Thymus (tissue), 11 donors: ENCODE data around the gene ZNF567. TPM values are rescaled to one million over a fixed set of nuclear protein-coding genes. Genes with fewer than 3 reads are reported as not detected.
"Not testable (repeated sequence)": the region's sequence is repeated elsewhere in the genome, so short reads cannot be mapped to it uniquely, and the experiment has no call there.

Experiments used
- DNase-seq, 9 donors: peaks; one replicate each; pipeline ENCODE4 v3.0.0-alpha.2; 2013; ENCODE audit warnings: low spot score in 9 of 9, low read depth in 6 of 9, missing footprints in 1 of 9
- H3K27ac ChIP-seq, 2 donors: one replicate each; pipeline ENCODE4 v1.5.1; 2013; ENCODE audit warnings: control low read depth in 1 of 2, low read depth in 1 of 2, low read length in 1 of 2, mild to moderate bottlenecking in 1 of 2, moderate library complexity in 1 of 2
- H3K27me3 ChIP-seq, 2 donors: one replicate each; pipeline ENCODE4 v1.5.1; 2013; ENCODE audit warnings: low read length in 1 of 2; ENCODE audit not compliant: control insufficient read depth in 2 of 2, insufficient read depth in 1 of 2
- H3K36me3 ChIP-seq, 2 donors: one replicate each; pipeline ENCODE4 v1.5.1; 2013; ENCODE audit warnings: low read length in 1 of 2, mild to moderate bottlenecking in 1 of 2, moderate library complexity in 1 of 2; ENCODE audit not compliant: control insufficient read depth in 2 of 2, insufficient read depth in 2 of 2
- H3K4me1 ChIP-seq, 2 donors: one replicate each; pipeline ENCODE4 v1.5.1; 2013; ENCODE audit warnings: low read length in 2 of 2; ENCODE audit not compliant: control insufficient read depth in 2 of 2, insufficient read depth in 2 of 2
- H3K4me3 ChIP-seq, 2 donors: one replicate each; pipeline ENCODE4 v1.5.1; 2013; ENCODE audit warnings: low read length in 2 of 2, control low read depth in 1 of 2, mild to moderate bottlenecking in 1 of 2
- H3K9me3 ChIP-seq, 2 donors: one replicate each; pipeline ENCODE4 v1.5.1; 2013; ENCODE audit warnings: low read length in 1 of 2, mild to moderate bottlenecking in 1 of 2; ENCODE audit not compliant: control insufficient read depth in 2 of 2, insufficient read depth in 1 of 2
- WGBS: extraction: QIAGEN DNeasy Blood & Tissue Kit; methylation state at CpG from one replicate; pipeline ENCODE4 v1.1.7; 2013; 5-methylcytosine and 5-hydroxymethylcytosine counted together
- polyA plus RNA-seq: library from polyadenylated mRNA; stranded (reverse); fragments of 200-250 nt; gene quantifications from one replicate; pipeline ENCODE4 v1.2.3, GENCODE V29; 2013
- total RNA-seq: library from RNA; stranded (reverse); fragments of 120-200 nt; gene quantifications from one replicate; pipeline ENCODE4 v1.2.4, GENCODE V29; 2013
- donor health status: healthy.

Gene ZNF567
- total and polyA plus RNA-seq, 2 donors = 5.7 to 12.1 TPM

GRCh38 chr19:36747750-36748149 lies 60.3 kb downstream of the ZNF567 start:
- no peak overlapping the region for H3K4me3 ChIP-seq
- H3K27me3 ChIP-seq = no peaks in the 10 kb centered on the region
- H3K4me1 ChIP-seq = no peaks in the 10 kb centered on the region
- 98% methylated on average over 10 of the region's 10 CpGs for WGBS
- DNase-seq = no peak
- H3K36me3 ChIP-seq = peaks cover 25 to 34% of the 10 kb centered on the region in 2 donors
- no peak overlapping the region for H3K27ac ChIP-seq
- H3K9me3 ChIP-seq = peaks cover 29 to 30% of the 10 kb centered on the region in 2 donors

- WGBS = 98% methylated on average over 10 of the region's 10 CpGs
- H3K4me1 ChIP-seq = no peaks in the 10 kb centered on the region
- no peaks in the 10 kb centered on the region for H3K27me3 ChIP-seq
- no peak overlapping the region for H3K27ac ChIP-seq
- H3K9me3 ChIP-seq = peaks cover 28 to 32% of the 10 kb centered on the region in 2 donors
- DNase-seq = no peak
- peaks cover 25 to 34% of the 10 kb centered on the region in 2 donors for H3K36me3 ChIP-seq
- H3K4me3 ChIP-seq = no peak overlapping the region
These were observed 61.2 kb downstream of the ZNF567 start for GRCh38 chr19:36748431-36749275.

- 97% methylated on average over 8 of the region's 8 CpGs for WGBS
- not testable (repeated sequence) for H3K27me3 ChIP-seq, H3K4me3 ChIP-seq, DNase-seq, H3K27ac ChIP-seq, H3K4me1 ChIP-seq
- Histone ChIP-seq H3K36me3 (peaks cover 25 to 35% of the 10 kb centered on the region in 2 donors), H3K9me3 (peaks cover 25 to 26% of the 10 kb centered on the region in 2 donors)
These were observed 62.2 kb downstream of the ZNF567 start for GRCh38 chr19:36749613-36750012.

GRCh38 chr19:36750066-36750691 lies 62.8 kb downstream of the ZNF567 start:
- WGBS = over 99% methylated on average over 4 of the region's 4 CpGs
- Histone ChIP-seq H3K4me3 (no peak overlapping the region), H3K9me3 (peaks cover 23 to 26% of the 10 kb centered on the region in 2 donors), H3K27me3 (no peaks in the 10 kb centered on the region), H3K36me3 (peaks cover 25 to 37% of the 10 kb centered on the region in 2 donors), H3K4me1 (no peaks in the 10 kb centered on the region), H3K27ac (no peak overlapping the region)
- no peak for DNase-seq

Other genes with a start within 250 kb of the ZNF567 start
- 7.3 TPM for gene ZNF566, start 198.1 kb upstream of the ZNF567 start, total RNA-seq
- gene ZNF566, start 198.1 kb upstream of the ZNF567 start, polyA plus RNA-seq = 9.4 TPM
- gene ZNF260, start 159.3 kb upstream of the ZNF567 start, total RNA-seq = 9.7 TPM
- 9.4 TPM for gene ZNF260, start 159.3 kb upstream of the ZNF567 start, polyA plus RNA-seq
- 9.0 TPM for gene ZNF529, start 114.3 kb upstream of the ZNF567 start, total RNA-seq
- 18.6 TPM for gene ZNF529, start 114.3 kb upstream of the ZNF567 start, polyA plus RNA-seq
- 8.6 TPM for gene ZNF382, start 82.3 kb upstream of the ZNF567 start, total RNA-seq
- 3.9 TPM for gene ZNF382, start 82.3 kb upstream of the ZNF567 start, polyA plus RNA-seq
- gene ZNF461, start 20.8 kb upstream of the ZNF567 start, total RNA-seq = 5.0 TPM
- 9.1 TPM for gene ZNF461, start 20.8 kb upstream of the ZNF567 start, polyA plus RNA-seq
- gene ZNF850, start 85.2 kb downstream of the ZNF567 start, total RNA-seq = 1.7 TPM
- 0.78 TPM for gene ZNF850, start 85.2 kb downstream of the ZNF567 start, polyA plus RNA-seq
- 5.7 TPM for gene ZNF790, start 150.8 kb downstream of the ZNF567 start, total RNA-seq
- 4.8 TPM for gene ZNF790, start 150.8 kb downstream of the ZNF567 start, polyA plus RNA-seq
- gene ZNF345, start 163.3 kb downstream of the ZNF567 start, total RNA-seq = 6.9 TPM
- gene ZNF345, start 163.3 kb downstream of the ZNF567 start, polyA plus RNA-seq = 6.2 TPM
- 4.0 TPM for gene ZNF829, start 228.7 kb downstream of the ZNF567 start, total RNA-seq
- 2.2 TPM for gene ZNF829, start 228.7 kb downstream of the ZNF567 start, polyA plus RNA-seq
- gene ZNF568, start 228.7 kb downstream of the ZNF567 start, total RNA-seq = 7.4 TPM
- gene ZNF568, start 228.7 kb downstream of the ZNF567 start, polyA plus RNA-seq = 6.4 TPM